NCI-H460 (cell line): ENCODE data around the gene CD81. TPM values are rescaled to one million over a fixed set of nuclear protein-coding genes. Genes with fewer than 3 reads are reported as not detected.
"Not testable (repeated sequence)": the region's sequence is repeated elsewhere in the genome, so short reads cannot be mapped to it uniquely, and the experiment has no call there.

ENCODE experiments used
- DNase-seq: peaks from one replicate; pipeline ENCODE4 v3.0.0-alpha.2; 2016; ENCODE audit warnings: low read depth; ENCODE audit errors: extremely low read depth
- total RNA-seq: library from RNA; depleted of rRNA; stranded (reverse); fragments of >200 nt; shearing (Covaris generic); gene quantifications from 2 replicates; pipeline ENCODE4 v1.2.3, GENCODE V29; 2014

CD81 gene
- total RNA-seq, 1 experiment from 2014 or later, result 75.2 TPM

DNA sequence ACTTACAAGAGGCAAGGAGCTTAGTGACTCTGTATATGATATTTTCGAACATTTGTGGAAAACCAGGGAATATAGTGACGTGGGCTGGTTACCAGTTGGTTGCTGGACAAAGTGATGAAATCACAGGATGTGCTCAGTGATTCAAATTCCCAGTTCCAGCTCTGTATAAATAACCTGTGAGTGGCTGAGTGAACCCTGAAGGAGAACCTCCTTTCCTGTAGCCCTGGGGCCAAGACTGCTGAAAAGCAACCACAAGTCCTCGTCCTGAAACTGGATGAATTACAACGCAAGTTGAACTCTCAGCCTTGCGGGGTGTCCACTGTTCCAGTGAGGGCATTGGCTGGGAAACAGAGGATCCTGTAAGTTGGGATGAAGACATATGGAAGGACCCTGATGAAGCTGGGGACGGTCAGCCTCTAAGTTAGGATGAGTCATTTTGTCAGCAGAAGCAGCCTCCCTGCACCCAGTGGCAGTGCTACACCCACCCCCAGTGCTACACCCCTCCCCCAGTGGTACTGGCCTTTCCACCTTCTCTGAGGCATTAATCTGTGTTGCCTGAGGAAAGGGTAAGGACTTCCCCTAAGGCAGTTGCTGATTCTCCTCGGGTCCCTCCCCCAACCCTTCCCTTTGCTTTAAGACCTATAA lies 22.0 kb upstream of the CD81 start:
- no peak for DNase-seq

GRCh38 chr11:2357246-2357645 lies 19.9 kb upstream of the CD81 start:
- no peak for DNase-seq

DNA sequence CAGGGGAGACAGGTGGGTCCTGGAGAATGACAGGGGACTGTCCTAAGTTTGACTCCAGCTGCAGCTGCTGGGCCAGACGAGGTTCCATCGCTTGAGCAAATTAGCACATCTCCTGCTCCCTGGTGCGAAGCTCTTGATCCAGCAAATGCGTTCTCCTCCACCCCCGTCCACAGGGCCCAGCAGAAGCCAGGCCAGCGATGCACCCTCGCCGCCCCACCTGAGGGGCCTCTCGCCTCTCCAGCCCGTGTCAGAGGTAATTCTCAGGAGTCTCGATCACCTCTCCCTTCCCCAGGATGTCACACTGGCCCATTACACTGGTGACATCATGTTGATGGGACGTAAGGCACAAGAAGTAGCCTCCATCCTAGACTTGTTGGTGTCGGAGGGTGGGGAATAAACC lies 19.5 kb upstream of the CD81 start:
- not testable (repeated sequence) for DNase-seq

- no peak for DNase-seq
Observed at GRCh38 chr11:2358754-2359442, 18.2 kb upstream of the CD81 start.

GRCh38 chr11:2359557-2359956 lies 17.6 kb upstream of the CD81 start:
- DNase-seq, result no peak

DNA sequence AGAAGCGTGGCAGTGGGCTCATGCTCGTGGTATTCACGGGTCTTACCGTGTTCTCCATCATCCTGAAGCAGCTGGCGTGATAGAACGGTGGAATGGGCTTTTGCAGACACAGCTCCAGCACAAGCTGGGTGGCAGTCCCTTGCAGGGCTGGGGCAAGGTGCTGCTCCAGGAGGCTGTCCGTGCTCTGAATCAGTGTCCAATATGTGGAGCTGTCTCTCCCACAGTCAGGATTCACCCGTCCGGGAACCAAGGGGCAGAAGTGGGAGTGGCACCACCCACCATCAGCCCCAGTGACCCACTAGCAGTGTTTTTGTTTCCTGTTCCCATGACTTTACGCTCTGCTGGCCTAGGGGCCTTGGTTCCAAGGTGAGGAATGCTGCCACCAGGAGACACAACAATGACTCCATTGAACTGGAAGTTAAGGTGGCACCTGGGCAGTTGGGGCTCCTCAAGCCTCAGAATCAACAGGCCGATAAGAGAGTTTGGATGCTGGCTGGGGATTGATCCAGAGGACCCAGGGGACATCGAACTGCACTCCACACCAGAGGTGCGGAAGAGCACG lies 16.9 kb upstream of the CD81 start:
- no peak for DNase-seq

- no peak for DNase-seq
Observed at GRCh38 chr11:2361565-2361964, 15.5 kb upstream of the CD81 start.

GRCh38 chr11:2362414-2362813 lies 14.7 kb upstream of the CD81 start:
- no peak for DNase-seq

- DNase-seq, result no peak
Observed at GRCh38 chr11:2363130-2363529, 14.0 kb upstream of the CD81 start.

DNA sequence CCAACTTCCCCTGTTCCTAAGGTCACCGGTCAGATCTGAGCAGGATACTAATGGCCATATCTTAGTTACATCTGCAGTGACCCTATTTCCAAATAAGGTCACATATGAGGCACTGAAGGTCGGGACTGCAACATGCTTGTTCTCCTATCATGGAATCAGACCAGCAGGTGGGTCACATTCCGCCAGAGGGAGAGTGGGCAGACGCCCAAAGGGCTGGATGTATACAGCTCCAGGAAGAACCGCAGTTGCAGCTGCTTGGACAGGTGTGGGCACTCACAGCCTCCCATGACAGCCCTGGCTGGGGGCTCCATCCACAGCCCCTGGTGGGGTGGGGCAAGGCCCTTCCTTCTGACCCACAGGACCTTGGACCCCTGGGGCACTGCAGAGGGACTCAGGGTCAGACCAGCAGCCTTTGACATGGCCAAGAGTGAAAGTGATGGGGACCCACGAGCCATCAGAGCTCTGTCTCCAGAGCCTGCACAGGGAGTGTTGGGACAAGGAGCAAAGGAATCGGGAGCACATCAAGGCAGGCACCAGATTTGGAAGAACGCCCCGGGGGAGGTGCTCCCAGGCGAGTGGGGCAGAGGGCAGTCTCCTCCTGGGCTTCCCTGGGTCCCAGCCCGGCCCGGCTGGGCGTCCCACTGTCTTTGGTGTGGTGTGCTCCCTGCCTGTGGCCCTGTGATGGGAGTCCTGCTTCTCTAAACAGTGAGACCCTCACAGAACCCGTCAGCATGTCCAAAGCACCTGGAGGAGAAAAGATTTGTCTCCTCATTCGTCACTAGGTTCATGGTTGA lies 13.3 kb upstream of the CD81 start:
- DNase-seq, result no peak

- DNase-seq, result not testable (repeated sequence)
Observed at GRCh38 chr11:2364386-2364785, 12.7 kb upstream of the CD81 start.

GRCh38 chr11:2365571-2366210 lies 11.4 kb upstream of the CD81 start:
- no peak for DNase-seq

DNA sequence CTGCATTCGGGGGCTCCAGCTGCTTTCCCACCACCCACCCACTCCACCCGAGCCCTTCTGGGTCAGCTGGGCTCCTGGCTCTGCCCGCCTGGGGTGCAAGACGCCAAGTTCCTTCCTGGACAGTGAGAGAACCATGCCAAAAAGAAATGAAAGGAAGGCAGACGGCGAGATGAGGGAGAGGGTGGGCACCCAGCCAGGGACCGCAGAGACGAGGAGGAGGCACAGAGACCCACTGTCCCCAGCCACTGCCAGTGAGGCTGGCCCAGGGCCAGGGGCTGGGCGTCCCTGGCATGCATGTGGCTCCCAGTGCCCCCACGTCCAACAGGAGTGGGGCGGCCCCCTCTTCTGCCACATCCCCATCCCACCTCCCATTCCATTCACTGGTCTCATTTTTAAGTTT lies 10.8 kb upstream of the CD81 start:
- DNase-seq, result no peak

DNA sequence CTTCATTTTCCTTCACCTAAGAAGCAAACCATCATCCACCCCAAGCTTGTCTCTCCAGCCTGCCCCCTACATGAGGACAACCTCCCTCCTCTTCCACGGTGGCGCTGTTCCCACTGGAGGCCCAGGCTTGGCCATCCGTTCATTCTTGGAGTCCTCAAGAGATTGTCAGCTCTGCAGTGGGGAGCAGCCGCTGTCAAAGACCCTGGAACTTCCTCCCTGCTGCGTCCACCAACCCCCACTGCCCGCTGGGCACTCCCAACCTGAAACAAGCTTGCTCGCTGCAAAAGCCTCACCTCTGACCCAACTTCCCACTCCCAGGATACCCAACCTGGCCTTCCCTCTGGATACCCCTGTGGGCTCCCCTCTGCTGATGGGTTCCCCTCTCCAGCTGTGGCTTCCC lies 10.4 kb upstream of the CD81 start:
- no peak for DNase-seq

DNA sequence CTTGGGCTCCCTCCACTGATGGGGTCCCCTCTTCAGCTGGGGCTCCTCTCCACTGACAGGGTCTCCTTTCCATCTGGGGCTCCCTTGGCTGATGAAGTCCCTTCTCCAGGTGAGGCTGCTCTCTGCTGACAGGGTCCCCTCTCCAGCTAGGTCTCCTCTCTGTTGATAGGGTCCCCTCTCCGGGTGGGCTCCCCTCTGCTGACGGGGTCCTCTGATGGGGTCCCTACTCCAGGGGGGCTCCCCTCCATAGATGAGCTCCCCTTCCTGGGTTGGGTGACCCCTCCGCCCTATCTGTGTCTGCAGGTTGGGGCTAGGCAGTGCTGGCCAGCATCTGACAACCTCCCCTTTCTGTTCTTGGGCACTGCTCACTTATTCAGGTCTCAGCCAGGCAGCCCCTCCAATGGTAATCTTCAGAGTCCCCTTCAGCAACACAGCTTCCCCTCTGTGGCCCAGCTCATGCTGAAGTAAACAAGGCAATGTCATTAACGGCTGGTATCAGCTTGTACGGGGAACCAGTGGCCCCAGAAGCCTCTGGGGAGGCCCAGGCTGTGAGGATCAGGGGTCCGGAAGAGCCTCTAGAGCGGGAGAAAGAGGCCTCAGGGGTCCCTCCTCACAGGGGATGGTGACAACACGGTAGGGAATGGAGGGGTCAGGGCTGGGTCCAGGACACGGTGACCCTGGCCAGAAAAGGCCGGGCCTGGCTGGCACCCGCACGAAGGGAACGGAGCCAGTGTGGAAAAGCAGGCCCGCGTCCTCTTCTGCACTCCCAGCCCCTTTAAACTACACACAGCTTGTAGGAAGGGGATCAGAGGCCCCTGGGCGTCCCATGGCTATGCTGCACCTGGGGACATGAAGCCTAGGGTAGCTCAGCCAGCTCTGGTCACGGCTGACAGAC lies 9.6 kb upstream of the CD81 start:
- no peak for DNase-seq

GRCh38 chr11:2368178-2368850 lies 8.8 kb upstream of the CD81 start:
- DNase-seq, result no peak

DNA sequence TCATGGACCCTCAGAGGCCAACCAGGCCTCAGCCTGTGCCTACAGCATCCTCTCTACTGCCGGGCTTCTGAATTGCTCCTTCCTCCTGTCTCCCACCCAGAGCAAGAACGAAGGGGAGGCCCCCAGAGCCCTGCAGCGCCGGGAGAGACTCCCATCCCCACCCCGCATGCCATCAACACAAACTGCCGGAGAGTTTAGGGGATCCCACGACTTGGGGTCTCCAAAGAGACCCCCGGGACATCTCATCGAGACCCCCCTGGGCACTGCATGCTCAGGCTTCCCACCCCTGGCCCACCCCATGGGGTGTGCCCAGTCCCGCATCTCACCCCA lies 8.3 kb upstream of the CD81 start:
- no peak for DNase-seq

DNA sequence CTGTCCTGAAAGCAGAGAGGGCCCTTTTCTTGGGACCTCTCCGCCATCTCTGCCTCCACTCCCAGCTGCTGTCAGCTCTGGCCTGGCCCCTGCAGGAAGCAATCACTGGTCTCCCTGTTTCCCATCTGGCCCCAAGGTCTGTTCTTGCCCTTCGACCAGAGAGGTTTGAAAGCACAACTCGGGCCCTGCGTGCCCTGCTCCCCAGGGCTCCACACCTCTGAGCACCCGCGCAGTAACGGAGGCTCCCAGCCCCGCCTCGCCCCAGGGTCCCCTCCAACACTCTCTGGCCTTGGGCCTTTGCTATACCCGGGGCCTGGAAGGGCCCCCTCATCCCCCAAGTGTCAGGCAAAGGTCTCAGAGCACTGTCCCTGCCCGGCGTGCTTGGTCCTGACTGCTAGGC lies 7.8 kb upstream of the CD81 start:
- no peak for DNase-seq

- no peak for DNase-seq
Observed at GRCh38 chr11:2369896-2370295, 7.2 kb upstream of the CD81 start.
